GM21515 (cell line): Measurements from ENCODE around the gene DOCK2.
A peak's percentile ranks its signal among the peaks of the same experiment; 100 is the strongest.
"Not testable (repeated sequence)": the region's sequence is repeated elsewhere in the genome, so short reads cannot be mapped to it uniquely, and the experiment has no call there.

ENCODE experiments used
- ATAC-seq: cut with Tn5 transposase; IDR thresholded peaks from one replicate; pipeline ENCODE4 v1.9.1; 2021; ENCODE audit not compliant: unreplicated experiment

DOCK2 gene

GRCh38 chr5:169637085-169637548 lies at the start of gene DOCK2:
DOCK2 (plus strand) TSS chr5:169637275; CDS start chr5:169637327, 52 bp downstream.
- ATAC-seq: peak; percentile 94

DNA sequence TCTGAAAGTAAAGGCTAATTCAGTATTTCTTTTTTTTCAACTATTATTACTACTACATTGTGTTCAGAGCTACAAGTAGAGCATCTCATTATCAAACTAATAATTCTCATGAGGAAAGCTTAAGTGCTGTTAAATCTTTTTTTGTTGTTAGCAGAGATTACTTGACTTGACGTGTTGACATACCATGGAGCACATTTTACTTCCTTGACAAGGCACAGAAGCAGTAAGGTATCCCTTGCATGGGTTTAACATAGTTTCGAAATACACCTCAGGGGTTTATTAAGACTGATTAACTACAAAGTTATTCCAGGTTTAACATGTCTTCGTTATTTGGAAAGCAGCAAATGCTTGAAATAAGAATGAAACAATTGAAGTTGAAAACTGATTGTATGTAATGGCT lies 46.5 kb upstream of the DOCK2 start:
- ATAC-seq: no peak

- no peak for ATAC-seq
Observed at GRCh38 chr5:169591636-169592035, 45.4 kb upstream of the DOCK2 start.

DNA sequence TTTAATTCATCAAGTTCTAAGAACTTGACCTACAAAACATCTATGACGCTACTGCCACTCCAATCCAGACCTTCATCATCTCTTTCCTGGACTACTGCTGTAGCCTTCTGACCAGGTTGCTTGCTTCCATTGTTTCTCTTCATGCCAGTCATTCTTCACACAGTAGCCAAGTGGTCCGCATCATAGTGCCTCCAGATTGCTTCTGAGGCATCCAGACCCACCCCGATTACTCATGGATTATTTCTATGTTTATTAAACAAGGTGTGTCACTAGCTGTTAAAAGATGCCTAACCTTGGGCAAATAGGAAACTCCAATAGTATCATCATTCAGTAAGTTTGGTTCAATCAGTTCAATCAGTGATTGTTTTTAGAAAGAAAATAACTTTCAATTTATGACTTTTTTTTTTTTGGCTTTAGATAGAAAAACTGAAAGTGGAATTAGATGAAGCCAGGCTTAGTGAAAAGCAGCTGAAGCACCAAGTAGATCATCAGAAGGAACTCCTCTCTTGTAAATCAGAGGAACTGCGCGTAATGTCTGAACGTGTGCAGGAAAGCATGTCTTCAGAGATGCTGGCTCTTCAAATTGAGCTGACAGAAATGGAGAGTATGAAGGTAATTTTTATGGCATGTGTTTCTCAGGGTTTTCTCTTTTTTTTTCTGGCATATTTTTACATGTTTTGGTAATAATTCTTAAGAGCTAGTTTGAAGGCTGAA lies 44.0 kb upstream of the DOCK2 start:
- ATAC-seq: no peak

- ATAC-seq: no peak
Observed at GRCh38 chr5:169595172-169595820, 41.8 kb upstream of the DOCK2 start.

DNA sequence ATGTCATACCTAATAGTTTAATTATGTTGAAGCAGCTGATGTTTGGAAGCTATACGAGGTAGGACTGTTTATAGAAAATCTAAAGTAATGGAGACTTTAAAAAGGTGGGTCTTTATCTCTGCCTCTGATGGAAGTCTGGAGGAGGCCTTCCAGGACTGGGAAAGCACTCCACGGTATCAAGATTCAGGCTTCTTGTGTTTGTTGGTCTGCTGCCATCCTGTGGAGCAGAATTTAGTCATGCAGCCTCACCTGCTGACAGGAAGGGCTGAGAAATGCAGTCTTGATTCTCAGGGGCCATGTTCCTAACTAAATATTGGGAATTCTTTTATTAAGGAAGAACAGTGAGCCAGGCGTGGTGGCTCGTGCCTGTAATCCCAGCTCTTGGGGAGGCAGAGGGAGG lies 37.6 kb upstream of the DOCK2 start:
- ATAC-seq: no peak

DNA sequence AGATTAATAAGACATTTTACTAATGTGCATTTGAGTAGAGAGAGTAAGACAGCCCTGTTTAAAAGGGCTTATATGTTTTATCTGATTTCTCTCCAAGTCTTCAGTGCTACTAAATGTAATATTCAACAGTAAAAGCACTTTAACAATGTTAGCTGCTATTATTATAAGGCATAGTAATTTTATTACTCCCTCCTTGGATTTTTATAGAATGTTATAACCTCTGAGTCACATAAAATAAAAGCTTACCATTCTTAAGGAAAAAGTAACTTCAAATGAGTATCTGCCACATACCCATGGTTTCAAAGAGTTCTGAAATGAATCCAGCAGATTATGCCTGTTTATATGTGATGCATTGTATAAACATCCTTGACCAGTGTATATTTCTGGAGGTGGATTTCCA lies 34.5 kb upstream of the DOCK2 start:
- no peak for ATAC-seq

DNA sequence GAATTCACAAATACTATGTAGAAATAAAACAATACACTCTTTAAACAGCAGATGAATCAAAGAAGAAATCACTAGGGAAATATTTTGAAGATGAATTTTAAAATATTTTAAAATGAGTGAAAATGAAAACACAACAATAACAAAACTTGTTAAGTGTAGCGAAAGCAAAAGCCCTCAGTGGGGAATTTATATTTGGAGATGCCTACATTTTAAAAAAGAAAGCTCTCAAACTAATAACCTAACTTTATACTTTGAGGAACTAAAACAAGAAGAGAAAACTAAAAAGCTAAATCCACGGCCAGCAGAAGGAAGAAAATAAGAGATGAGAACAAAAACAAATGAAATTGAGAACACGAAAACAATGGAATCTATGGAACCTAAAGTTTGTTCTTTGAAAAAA lies 30.8 kb upstream of the DOCK2 start:
- no peak for ATAC-seq

GRCh38 chr5:169607882-169608281 lies 29.2 kb upstream of the DOCK2 start:
- ATAC-seq: no peak

- no peak for ATAC-seq
Observed at GRCh38 chr5:169609716-169610115, 27.4 kb upstream of the DOCK2 start.

DNA sequence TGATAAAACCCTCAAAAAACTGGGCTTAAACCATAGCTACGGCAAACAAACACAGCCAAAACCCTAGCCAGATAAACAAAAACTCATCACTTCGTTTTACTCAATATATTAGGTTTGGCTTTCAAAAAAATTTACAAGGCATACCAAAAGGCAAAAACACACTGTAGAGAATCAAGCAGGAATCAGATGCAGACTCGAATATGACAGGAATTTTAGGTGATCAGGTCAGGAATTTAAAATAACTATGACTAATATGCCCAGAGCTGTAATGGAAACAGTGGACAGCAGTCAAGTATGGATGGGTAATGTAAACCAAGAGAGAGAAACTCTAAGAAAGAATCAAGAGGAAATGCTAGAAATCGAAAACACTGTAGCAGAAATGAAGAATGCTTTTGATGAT lies 26.5 kb upstream of the DOCK2 start:
- ATAC-seq: no peak

DNA sequence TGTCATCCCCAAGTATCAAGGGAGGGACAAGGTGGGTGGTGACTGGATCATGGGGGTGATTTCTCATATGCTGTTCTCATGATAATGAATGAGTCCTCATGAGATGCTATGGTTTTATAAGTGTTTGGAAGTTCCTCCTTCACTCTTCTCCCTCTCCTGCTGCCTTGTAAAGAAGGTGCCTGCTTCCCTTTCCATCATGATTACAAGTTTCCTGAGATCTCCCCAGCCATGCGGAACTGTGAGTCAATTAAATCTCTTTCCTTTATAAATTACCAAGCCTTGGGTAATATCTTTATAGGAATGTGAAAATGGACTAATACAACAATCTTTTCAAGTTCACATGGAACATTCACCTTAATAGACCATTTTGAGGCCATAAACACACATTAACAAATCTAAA lies 21.5 kb upstream of the DOCK2 start:
- ATAC-seq: no peak

DNA sequence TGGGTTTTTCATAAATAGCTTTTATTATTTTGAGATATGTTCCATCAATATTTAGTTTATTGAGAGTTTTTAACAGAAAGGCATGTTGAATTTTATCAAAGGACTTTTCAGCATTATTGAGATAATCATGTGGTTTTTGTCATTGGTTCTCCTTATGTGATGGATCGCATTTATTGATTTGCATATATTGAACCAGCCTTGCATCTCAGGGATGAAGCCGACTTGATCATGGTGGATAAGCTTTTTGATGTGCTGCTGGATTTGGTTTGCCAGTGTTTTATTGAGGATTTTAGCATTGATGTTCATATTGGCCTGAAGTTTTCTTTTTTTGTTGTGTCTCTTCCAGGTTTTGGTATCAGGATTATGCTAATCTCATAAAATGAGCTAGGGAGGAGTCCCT lies 12.8 kb upstream of the DOCK2 start:
- ATAC-seq: not testable (repeated sequence)

- no peak for ATAC-seq
Observed at GRCh38 chr5:169626779-169627178, 10.3 kb upstream of the DOCK2 start.

- no peak for ATAC-seq
Observed at GRCh38 chr5:169627551-169627950, 9.5 kb upstream of the DOCK2 start.

DNA sequence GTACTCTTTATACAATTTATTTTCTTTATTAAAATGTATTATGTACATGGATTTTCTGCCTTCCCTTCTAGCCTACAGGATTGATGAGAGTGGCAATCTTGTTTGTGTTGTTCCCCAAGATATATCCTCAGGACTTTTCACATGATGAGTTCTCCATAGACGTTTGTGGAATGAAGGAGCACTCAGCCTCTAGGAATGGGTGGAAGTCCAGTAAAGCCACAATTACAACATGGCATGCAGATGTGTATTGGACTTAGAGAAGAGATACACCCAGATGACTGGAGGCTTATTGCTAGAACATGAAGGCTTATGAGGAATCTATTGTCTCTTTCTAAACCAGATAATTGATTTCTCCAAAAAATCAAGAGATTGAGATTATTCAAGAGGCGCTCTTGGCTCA lies 8.2 kb upstream of the DOCK2 start:
- no peak for ATAC-seq

GRCh38 chr5:169629847-169630548 lies 7.1 kb upstream of the DOCK2 start:
- ATAC-seq: no peak

- no peak for ATAC-seq
Observed at GRCh38 chr5:169631360-169631759, 5.7 kb upstream of the DOCK2 start.

DNA sequence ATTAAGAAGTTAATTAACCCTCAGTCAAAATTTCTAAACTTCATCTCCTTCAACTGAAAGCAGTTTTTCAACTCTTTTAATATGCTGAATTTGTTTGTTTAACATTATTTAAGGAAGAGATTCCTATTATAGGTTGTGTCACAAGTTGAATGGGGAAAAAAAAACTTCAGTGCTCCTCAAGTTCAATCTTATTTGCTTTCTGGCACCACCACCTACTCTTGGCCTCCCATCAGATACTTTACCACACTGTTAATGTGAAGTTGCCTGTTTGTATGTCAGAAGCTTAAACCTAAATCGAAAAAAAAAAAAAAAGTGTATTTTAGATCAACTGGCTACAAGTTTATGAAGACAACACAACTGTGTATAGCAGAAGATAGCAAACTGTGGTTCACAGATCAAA lies 4.1 kb upstream of the DOCK2 start:
- no peak for ATAC-seq

DNA sequence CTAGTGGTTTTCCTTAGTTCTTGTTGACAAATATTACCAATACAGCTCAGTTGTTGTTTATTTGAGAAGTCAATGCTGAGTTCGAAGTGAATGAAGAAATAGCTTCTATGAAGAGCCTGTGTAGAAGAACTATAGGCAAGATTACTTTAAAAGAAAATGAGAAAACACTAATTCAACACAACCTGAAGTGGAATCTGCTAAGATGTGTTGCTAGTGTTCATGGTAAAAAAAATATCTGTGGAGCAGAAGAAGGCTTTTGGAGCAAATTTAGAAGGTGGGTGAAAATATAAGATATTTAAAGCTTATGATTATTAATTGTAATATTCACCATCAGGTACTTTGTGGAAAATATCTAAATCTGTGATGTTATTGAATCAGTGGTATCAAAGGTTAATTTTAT lies 2.5 kb upstream of the DOCK2 start:
- no peak for ATAC-seq

- ATAC-seq: no peak
Observed at GRCh38 chr5:169635936-169636335, 1.1 kb upstream of the DOCK2 start.

DNA sequence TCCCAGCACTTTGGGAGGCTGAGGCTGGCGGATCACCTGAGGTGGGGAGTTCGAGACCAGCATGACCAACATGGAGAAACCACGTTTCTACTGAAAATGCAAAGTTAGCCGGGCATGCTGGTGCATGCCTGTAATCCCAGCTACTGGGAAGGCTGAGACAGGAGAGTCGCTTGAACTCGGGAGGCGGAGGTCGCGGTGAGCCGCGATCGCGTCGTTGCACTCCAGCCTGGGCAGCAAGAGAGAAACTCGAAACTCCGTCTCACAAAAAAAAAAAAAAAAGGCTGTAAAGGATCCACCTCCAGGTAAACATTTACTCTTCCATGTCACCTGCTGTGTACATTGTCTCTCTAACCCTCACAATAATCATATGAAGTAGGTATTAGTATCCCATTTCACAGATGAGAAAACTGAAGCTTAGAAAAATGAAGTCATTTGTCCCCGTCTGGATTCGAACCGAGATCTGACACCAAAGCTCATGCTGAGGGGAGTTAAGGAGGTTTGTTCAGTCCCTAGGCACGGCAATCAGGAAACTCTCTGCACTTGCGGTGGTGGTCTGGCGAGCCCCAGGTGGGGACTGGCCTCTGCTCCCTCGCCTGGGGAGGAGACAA lies 494 bp upstream of the DOCK2 start:
- ATAC-seq: no peak
